ENCODE data around the gene IAH1.
A peak's percentile ranks its signal among the peaks of the same experiment; 100 is the strongest.

IAH1 gene

GRCh38 chr2:9474361-9475057 is at the start of gene IAH1:
Gene IAH1, plus strand, starts transcription at chr2:9474551. Its CDS starts 16 bp downstream, at chr2:9474567.
- no peak for DNase-seq

GRCh38 chr2:9428965-9429577 is 45.3 kb upstream of the IAH1 start:
- DNase-seq, result no peak

GRCh38 chr2:9430316-9431293 is 43.7 kb upstream of the IAH1 start:
- DNase-seq, result no peak

GRCh38 chr2:9434489-9434888 is 39.9 kb upstream of the IAH1 start:
- DNase-seq, result no peak

GRCh38 chr2:9439536-9439935 is 34.8 kb upstream of the IAH1 start:
- DNase-seq, result no peak

DNA sequence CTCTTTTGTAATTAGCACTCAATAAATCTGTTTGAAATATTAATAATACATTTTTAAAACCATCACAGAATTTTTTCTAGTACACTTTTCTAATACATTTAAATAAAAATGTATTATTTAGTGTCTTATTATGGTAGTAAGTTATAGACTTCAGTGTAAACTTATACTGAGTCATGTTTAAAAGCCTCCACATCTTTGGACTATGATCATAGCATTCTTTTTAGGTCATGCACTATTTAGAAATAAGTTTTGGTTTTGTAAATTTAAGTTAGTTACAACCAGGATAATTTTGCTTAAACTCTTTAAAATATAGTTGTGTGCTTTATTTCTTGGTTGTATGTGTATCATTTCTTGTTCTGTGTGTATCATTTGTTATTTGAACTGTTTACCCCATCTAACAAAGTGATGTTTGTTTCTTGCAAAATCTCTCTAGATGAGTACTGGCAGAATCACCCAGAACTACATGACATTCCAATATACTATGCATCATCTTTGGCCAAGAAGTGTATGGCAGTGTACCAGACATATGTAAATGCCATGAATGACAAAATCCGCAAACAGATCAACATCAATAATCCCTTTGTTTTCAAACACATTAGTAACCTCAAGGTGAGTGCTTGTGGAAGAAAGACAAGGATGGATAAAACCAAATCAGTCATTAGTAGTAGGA is 34.2 kb upstream of the IAH1 start:
- DNase-seq, result no peak

DNA sequence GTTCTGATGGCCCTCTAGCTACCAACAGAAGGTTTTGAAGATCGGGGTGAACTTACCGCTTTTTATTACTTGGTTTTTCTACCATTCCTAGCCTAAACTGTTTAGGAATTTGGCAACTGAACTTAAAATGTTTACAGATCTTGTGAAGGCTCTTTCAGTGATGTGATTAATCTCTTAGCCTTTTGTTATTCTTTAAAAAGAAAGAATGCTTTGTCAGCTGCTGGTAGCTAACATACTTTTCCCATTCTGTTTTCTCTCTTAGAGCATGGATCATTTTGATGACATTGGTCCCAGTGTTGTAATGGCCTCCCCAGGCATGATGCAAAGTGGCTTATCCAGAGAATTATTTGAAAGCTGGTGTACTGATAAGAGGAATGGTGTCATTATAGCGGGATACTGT is 32.8 kb upstream of the IAH1 start:
- no peak for DNase-seq

DNA sequence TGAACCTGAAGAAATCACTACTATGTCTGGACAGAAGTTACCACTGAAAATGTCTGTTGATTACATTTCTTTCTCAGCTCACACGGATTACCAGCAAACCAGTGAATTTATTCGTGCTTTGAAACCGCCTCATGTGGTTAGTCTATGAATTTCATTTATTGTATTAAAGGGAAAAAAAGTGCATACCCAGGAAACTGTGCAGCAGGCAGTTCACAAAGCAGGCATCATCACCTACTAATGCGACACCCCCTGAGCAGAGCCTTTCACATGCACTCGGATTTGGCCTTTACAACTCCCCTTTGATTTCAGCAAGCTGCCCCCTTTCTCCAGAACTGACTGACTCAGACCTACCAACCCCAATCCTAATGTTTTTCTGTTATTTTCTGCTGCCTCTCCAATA is 30.8 kb upstream of the IAH1 start:
- no peak for DNase-seq

DNA sequence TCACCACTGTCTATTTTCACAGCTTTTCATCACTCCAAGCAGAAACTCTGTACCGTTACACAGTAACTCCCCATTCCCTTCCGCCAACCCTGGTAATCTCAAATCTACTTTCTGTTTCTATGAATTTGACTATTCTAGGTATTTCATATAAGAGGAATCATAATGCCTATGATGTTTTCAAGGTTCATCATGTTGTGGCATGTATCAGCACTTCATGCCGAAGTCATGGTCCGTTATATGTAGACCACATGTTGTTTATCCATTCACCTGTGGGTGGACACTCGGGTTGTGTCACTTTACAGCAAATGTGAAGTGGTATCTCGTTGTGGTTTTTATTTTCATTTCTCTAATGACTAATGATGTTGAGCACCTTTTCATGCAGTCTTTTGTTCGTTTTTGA is 29.3 kb upstream of the IAH1 start:
- DNase-seq, result no peak

DNA sequence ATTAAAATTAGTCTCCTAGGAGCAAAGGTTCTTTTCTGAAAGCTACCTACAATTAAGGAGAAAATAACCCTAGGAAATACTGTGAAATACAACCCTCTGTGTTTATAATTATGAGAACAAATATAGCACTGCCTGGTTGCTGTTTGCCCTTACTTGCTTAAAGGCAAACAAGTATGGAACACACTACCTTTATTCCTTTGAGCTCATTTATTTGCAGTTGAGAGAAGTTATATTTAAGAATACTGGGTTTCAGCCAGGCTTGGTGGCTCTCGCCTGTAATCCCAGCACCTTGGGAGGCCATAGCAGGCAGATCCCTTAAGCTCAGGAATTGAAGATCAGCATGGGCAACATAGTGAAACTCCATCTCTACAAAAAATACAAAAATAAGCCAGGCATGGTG is 23.1 kb upstream of the IAH1 start:
- no peak for DNase-seq

DNA sequence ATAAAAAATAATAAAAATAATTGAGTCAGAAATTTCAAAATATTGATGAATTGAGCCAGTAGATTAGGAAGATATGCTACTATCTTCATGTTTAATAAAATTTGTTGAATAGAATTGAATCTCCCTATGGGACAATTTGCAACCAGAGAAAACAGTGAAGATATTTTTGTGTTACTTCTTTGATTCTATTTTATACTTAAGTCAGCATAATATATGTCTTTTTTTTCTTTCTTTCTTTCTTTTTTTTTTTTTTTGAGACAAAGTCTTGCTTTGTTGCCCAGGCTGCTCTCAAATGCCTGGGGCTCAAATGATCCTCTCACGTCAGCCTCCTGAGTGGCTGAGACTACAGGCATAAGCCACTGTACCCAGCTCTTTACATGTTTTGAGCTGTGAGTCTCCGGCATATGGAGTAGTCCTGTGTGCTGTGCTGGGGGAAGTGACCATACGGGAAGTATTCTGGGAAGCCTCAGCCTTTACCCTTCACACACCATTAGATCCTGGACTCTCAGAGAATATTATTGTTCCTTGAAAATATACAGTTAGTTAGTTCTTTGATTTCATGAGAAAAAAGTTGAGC is 13.8 kb upstream of the IAH1 start:
- no peak for DNase-seq

DNA sequence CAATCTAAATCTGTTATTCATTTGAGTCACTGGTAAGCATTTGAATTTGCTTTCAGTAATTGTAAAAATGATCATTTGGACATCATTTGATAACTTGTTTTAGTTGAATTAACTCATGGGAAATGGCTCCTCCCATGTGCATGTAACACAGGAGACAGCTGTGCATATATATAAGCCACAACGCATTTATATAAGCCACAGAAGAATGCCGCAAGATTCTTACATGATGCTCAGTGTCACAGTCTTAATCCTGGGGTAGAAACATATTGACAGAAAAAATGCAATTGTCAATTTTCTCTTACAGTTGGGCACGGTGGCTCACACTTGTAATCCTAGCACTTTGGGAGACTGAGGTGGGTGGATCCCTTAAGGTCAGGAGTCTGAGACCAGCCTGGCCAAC is 13.3 kb upstream of the IAH1 start:
- no peak for DNase-seq

GRCh38 chr2:9462313-9462712 is 12.0 kb upstream of the IAH1 start:
- no peak for DNase-seq

DNA sequence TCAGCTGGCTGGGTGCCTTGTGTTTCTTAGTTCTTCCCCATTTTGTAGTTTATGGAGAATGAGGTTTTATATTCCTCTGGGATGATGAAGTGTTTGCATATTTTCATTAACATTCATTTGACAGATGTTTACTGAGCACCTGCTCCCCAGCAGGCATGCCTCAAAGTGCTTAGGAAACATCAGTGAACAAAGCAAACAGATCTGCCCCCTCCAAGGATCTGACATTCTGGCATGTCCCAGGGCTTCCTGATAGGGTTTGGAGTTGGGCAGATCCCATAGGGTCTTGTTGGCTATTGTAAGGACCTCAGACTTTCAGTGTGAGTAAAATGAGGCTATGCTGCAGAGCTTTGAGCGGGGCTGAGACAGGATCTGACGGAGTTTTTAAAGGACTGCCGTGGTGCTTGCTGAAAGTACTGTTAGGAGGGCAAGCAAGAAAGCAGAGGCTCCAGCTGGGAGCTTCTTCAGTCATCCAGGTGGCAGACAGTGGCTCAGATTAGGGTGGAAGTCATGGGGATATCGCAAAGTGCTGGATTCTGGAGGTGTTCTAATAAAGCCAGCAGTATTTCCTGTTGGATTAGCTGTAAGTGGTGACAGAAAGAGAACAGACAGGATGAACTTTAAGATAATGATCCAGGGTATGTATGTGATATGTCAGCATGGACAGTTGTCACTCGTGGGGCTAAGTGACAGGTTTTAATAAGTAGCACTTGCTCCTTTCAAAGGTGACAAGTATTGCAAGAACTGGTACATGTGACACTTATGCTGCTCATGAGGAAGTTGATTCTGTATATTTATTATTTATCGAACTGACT is 11.3 kb upstream of the IAH1 start:
- peak; percentile 6 for DNase-seq

- DNase-seq, result peak; percentile 29
Measured at GRCh38 chr2:9463698-9464034, 10.7 kb upstream of the IAH1 start.

- DNase-seq, result no peak
Measured at GRCh38 chr2:9465170-9465569, 9.2 kb upstream of the IAH1 start.

DNA sequence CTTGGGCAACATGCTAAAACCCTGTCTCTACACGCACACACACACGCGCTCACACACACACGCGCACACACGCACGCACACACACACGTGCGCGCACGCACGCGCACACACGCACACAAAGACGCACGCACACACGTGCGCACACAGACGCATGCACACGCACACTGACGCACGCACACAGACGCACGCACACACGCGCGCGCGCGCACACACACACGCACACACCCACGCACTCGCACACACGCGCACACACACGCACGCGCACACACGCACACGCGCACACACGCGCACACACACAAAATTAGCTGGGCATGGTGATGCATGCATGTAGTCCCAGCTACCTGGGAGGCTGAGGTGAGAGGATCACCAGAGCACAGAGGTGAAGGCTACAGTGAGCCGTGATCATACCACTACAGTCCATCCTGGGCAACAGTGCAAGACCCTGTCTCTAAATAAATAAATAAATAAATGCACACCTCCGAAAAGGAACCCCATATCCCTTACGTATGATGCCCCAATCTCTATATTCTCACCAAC is 8.1 kb upstream of the IAH1 start:
- no peak for DNase-seq

DNA sequence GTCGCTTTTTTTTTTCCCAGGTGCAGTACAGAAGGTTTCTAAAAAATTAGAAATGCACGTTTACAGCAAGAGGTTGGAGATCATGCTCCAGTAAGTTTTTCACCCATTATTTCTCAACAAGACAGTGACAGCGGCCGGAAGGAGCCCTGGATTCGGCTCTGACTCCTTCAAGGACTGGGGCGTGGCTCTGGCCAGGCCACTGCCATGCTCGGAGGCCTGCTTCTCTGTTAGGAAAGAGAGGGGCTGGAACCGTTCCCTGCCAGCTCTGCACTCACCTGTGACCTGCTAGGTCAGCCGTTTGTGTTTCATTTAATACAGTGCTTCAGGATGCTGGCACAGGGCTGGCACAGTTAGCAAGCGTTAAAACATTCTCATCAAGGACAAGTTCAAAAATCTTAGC is 6.7 kb upstream of the IAH1 start:
- DNase-seq, result no peak

DNA sequence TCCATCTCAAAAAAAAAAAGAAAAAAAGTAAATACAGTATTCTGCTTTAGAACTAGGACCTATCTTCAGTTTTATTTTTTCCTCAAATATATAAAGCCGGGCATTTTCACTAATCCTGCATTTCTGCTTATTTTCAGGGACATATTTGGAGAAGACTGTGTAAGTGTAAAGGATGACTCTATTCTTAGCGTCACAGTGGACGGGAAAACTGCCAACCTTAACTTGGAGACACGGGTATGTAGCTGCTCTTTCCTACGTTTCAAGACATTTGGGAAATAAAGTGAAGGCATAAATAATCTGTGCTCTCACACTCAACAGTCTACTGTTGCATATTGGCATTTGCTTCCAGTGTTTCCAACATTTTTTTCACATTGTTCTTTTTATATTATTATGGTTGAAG is 3.1 kb upstream of the IAH1 start:
- no peak for DNase-seq

DNA sequence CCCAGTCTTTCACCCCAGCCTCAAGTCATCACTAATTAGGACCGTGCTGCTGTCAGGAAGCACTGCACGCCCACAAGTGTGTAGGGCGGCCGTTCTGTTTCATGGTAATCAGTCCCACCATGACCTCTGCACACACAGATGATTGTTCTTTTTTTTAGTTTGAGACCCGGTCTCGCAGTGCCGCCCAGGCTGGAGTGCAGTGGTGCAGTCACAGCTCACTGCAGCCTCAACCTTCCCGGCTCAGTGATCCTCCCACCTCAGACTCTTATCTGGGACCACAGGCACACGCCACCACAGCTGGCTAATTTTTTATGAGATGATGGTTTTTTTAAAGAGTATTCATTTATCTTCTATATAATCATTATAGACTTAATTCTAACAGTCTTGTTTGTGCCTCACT is 1.8 kb upstream of the IAH1 start:
- no peak for DNase-seq

DNA sequence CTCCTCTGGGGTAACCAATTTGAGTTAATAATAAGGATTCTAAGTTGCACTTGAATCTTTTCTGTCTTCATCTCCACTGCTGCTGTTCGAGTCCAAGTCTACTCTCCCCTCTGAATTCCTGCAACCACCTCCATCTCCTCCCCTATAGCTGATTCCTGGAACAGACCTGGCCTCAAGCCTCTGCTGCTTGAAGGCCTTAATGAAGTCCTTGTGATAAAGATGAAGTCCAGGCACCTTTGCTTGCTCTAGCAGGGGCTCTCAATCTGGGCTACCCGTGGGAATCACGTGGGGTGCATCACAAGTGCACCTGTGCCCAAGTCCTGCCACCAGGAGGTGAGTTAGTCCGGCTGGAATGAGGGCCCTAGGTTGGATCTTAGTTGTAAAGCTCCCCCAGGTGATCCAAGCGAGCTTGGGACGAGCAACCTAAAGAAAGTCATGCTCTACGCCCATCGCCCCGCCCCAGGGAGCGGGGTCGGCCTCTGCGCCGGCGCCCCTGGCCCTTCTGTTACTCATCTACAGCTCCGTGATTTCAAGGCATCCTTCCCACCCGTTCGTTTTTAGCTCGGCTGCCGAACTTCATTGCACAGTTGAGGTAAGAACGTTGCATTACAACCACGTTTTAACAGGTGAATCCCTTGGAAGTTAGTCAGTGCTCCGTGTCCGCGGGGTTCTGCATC is 905 bp upstream of the IAH1 start:
- DNase-seq, result no peak
